Activated naive CD4-positive, alpha-beta T cell treated with anti-CD3 and anti-CD28 coated beads, Interleukin-2, amount 50 U/mL, for 72 hours (primary cell): Measurements from ENCODE around the gene SLC7A14. TPM values are rescaled to one million over a fixed set of nuclear protein-coding genes. Genes with fewer than 3 reads are reported as not detected.

Experiments
- ATAC-seq, 2 donors: fragments of 150-1000 bp; cut with Tn5 transposase; 2 replicates each; pipeline ENCODE4 v1.10.0; 2021; ENCODE audit warnings: mild to moderate bottlenecking in 2 of 2, moderate library complexity in 2 of 2
- DNase-seq, 2 donors: peaks; one replicate each; pipeline ENCODE4 v3.0.0; 2021 to 2022; ENCODE audit warnings: low spot score in 2 of 2
- H3K27ac Mint-ChIP-seq, 2 donors: one replicate each; pipeline ENCODE4 v1.8.0; 2022; ENCODE audit warnings: mild to moderate bottlenecking in 2 of 2, mixed read lengths in 2 of 2
- H3K36me3 Mint-ChIP-seq, 2 donors: one replicate each; pipeline ENCODE4 v1.8.0; 2022; ENCODE audit warnings: mixed read lengths in 2 of 2
- H3K9me3 Mint-ChIP-seq, 2 donors: one replicate each; pipeline ENCODE4 v1.8.0; 2022; ENCODE audit warnings: mixed read lengths in 2 of 2
- total RNA-seq, 2 donors: library from RNA; stranded (reverse); gene quantifications; one replicate each; pipeline ENCODE4 v1.2.3, GENCODE V29; 2022

The SLC7A14 gene
- total RNA-seq, 2 donors from 2014 or later: not detected

GRCh38 chr3:170475092-170475685 is 110.7 kb downstream of the SLC7A14 start:
- ATAC-seq (no peak), DNase-seq (no peak)
- H3K9me3 Mint-ChIP-seq: no peaks in the 10 kb centered on the region
- no peak overlapping the region for H3K27ac Mint-ChIP-seq
- no peaks in the 10 kb centered on the region for H3K36me3 Mint-ChIP-seq

- H3K36me3 Mint-ChIP-seq: no peaks in the 10 kb centered on the region
- no peak for DNase-seq
- H3K9me3 Mint-ChIP-seq: no peaks in the 10 kb centered on the region
- no peak overlapping the region for H3K27ac Mint-ChIP-seq
- ATAC-seq: no peak
These were observed 112.5 kb downstream of the SLC7A14 start for GRCh38 chr3:170473358-170473757.

DNA sequence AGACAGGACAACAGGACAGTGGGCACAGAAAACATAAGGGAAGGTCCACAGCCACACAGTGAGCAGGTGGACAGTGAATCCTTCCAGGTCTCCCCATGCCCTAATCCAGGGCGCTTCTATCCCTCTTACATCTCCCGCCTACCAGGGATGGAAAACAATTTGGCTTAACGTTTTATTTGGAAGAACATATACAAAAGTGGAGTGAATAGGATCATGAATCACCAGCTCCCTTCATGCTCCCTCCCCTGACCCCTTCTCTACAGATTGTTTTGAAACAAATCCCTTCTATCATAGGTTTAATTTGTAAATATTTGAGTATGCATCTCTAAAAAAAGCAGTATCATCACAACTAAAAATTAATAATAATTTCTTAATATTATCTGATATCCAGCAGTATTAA is 114.7 kb downstream of the SLC7A14 start:
- DNase-seq (no peak), ATAC-seq (no peak)
- Mint-ChIP-seq H3K27ac (no peak overlapping the region), H3K9me3 (no peaks in the 10 kb centered on the region), H3K36me3 (no peaks in the 10 kb centered on the region)

DNA sequence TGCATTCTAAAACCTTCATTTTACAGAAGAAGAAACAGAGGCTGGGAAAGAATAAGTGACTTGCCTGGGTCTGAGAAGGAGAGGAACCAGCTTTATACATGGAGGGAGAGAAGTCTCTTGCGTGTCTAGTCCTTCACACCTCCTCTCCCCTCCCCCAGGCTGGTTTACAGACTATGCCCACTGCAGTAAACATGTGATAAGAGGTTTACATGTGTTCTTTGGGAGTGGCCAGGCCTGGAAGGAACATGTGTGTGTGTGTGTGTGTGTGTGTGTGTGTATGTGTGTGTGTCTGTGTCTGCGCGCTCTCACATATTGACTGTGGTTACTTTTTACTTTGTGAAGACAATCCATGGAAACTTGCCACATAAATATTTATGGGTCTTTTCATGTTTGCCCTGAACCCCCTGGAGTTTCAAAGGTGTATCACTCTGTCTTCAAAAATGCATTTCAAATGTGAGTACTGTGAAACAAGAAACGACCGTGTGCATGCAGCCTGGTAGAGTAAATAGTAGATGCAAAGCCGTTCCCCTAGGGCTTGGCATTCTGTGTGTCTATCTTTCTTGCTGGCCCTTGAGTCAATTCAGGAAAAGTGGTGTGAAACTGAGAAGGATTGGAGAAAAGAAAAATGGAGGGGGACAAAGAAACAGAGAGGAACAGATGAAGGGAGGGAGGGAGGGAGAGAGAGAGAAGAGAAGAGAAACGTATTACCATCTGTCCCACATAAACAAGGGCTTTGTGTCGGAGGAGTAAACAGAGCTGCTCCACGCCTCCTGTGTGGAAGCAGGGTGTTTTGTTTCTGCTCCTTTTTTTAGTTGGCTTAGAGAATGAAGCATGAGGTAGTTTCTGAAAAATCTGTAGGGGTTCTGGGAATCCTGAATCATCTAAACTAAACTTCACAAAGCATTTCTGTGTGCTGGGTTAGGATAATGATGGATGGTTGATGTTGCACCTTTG is 115.5 kb downstream of the SLC7A14 start:
- DNase-seq (no peak), ATAC-seq (peak; percentile 11 to 35)
- Mint-ChIP-seq H3K27ac (no peak overlapping the region), H3K9me3 (no peaks in the 10 kb centered on the region), H3K36me3 (no peaks in the 10 kb centered on the region)

DNA sequence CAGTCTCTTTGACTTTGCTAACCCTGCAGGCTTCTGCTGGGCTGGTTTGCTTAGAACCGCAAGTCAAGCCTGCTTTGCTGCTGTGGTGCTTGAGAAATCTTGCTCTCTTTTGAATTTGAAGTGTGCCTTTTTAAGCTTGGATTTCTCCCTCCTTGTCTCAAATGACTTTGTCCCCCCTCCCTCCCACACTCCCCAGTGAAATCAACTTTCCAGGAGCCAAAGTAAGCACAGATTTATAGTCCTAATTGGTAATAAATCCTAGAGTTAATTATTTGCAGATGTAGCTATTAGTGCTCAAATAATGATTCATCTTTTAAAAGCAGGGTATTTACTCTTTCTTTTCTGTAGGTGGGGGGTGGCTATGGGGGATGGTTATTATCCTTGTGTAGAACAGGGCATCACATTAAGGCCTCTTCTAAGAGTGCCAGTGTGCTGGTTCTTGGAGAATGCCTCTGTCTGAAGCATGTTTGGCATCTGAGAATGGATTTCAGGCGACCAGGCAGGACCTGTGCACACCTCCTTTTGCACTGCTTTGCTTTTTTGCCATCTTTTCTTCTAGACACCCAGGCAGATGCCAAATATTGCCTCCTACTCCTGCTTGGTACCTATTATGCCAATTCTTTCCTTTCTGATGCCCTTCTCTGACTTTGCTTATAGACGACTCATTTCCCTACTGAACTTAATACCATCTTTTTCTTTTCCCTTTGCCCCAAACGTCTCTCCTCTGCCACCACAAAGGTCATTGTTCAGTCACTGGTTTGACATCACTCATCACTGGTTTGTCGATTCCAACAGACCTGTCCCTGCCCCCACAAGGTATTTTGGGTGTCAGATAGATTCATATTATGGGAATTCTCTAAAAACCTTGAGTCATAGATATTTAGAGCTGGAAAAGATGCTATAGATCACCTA is 116.5 kb downstream of the SLC7A14 start:
- ATAC-seq (peak in 1 of 2 donors; percentile 61), DNase-seq (no peak)
- Mint-ChIP-seq H3K36me3 (no peaks in the 10 kb centered on the region), H3K9me3 (no peaks in the 10 kb centered on the region), H3K27ac (no peak overlapping the region)

- Mint-ChIP-seq H3K27ac (no peak overlapping the region), H3K36me3 (no peaks in the 10 kb centered on the region), H3K9me3 (no peaks in the 10 kb centered on the region)
- no peak for DNase-seq
- ATAC-seq: no peak
These were observed 118.2 kb downstream of the SLC7A14 start for GRCh38 chr3:170467571-170468147.

DNA sequence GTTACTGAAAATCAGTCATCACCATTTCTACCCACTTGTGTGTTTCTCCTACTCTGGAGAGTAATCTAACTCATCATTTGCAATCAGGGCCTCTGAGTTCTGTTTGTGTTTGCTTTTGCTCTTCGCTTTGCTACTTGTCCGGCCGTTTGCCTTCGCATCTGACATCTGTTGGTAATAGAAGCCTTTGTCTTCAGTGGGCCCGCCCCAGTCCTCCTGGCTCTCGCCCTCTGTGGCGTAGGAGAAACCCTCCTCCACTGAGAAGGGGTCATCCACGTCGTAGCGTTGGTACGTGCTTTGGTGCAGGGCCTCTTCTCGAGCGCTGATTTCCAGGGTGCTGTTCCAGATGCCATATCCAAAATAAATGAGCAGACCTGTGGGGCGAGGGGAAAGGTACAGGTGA is 118.9 kb downstream of the SLC7A14 start:
- no peaks in the 10 kb centered on the region for H3K36me3 Mint-ChIP-seq
- H3K9me3 Mint-ChIP-seq: no peaks in the 10 kb centered on the region
- H3K27ac Mint-ChIP-seq: no peak overlapping the region
- DNase-seq: no peak
- no peak for ATAC-seq

DNA sequence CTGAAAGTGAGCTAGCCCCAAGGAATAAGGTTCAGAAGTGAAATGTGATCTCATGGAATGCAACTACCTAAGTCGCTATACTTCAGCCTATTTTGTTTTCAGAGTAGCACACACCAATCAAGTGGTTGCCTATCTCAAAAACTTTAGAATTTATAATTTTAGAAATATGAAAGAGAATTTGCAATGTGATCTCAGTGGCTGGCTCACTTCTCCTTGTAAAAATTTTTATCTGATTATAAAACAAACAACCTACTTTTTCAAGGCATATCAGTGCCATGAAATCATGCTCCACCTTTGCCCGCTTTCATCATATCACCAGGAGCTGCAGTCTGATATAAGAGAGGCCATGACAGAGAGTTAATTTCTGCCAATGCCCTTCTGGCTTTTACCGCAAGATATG is 119.9 kb downstream of the SLC7A14 start:
- no peak overlapping the region for H3K27ac Mint-ChIP-seq
- no peaks in the 10 kb centered on the region for H3K36me3 Mint-ChIP-seq
- ATAC-seq: no peak

GRCh38 chr3:170463011-170463410 is 122.9 kb downstream of the SLC7A14 start:
- ATAC-seq (no peak), DNase-seq (no peak)
- Mint-ChIP-seq H3K9me3 (no peaks in the 10 kb centered on the region), H3K36me3 (no peaks in the 10 kb centered on the region), H3K27ac (no peak overlapping the region)

More for the DNA sequence above, 119.9 kb downstream of the SLC7A14 start:
- H3K9me3 Mint-ChIP-seq: no peaks in the 10 kb centered on the region
- no peak for DNase-seq

DNA sequence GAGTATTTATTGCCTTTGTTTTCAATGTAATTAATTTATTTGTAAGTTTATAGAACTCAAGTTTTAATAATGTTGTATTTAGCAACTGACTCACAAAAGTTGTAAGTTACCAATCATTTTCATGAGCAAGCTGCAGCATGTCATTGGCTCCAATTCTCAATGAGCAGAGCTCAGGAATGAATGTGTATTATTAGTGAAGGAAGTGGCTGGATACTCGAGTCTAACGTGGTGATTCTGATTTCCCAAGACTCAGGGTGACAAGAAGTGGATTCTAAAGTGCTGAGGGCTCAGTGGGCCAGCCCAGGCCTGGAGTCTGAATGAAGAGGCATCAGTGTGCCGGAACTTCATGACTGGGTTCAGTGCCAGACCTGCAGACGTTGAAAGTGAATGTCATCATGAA is 127.6 kb downstream of the SLC7A14 start:
- H3K36me3 Mint-ChIP-seq: no peaks in the 10 kb centered on the region
- no peak for DNase-seq
- ATAC-seq: no peak
- H3K27ac Mint-ChIP-seq: no peak overlapping the region
- H3K9me3 Mint-ChIP-seq: no peaks in the 10 kb centered on the region

GRCh38 chr3:170454509-170454908 is 131.4 kb downstream of the SLC7A14 start:
- no peaks in the 10 kb centered on the region for H3K36me3 Mint-ChIP-seq

GRCh38 chr3:170450039-170450438 is 135.8 kb downstream of the SLC7A14 start:
- DNase-seq: no peak
- Mint-ChIP-seq H3K27ac (no peak overlapping the region), H3K36me3 (no peaks in the 10 kb centered on the region), H3K9me3 (no peaks in the 10 kb centered on the region)
- no peak for ATAC-seq

More at GRCh38 chr3:170454509-170454908, 131.4 kb downstream of the SLC7A14 start:
- no peak overlapping the region for H3K27ac Mint-ChIP-seq
- no peaks in the 10 kb centered on the region for H3K9me3 Mint-ChIP-seq
- DNase-seq (no peak), ATAC-seq (no peak)

DNA sequence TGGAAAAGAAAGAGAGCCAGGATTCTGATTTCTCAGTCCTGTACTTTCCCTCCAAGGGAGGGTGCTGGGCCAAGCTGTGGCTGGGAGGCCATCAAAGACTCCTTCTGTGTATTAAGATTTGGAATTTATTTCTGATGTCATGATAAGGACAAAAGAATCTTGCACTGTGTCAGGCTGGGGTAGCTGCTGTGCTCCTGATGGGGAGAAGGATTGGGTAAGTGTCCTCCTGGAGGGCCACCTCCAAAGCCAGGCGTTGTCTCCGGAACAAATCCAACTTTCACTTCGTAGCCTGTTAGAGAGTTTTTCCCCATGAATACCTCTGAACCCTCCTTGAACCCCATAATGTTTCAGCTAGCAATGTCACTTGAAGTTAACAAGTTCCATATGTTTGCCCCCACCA is 137.3 kb downstream of the SLC7A14 start:
- DNase-seq (no peak), ATAC-seq (no peak)
- H3K9me3 Mint-ChIP-seq: no peaks in the 10 kb centered on the region
- no peaks in the 10 kb centered on the region for H3K36me3 Mint-ChIP-seq
- H3K27ac Mint-ChIP-seq: no peak overlapping the region

DNA sequence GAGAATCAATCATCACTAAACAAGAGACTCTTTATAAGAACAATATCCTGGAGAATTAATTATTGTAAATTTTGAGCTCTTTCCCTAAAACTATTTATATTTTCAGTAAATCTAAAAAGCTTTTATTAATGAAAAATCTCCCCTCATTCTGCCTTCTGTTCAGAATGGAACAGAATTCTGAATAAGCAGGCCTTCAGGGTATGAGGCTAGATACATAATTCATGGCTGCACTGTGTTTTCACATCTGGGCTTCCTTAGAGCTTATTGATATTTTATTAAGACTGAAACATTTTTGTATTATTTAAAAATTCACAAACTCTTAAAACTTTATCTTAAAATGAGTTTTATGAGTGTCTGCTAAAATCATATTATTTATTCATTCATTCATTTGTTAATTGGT is 142.4 kb downstream of the SLC7A14 start:
- no peak overlapping the region for H3K27ac Mint-ChIP-seq
- no peaks in the 10 kb centered on the region for H3K9me3 Mint-ChIP-seq
- no peaks in the 10 kb centered on the region for H3K36me3 Mint-ChIP-seq
- ATAC-seq (no peak), DNase-seq (no peak)

- Mint-ChIP-seq H3K36me3 (no peaks in the 10 kb centered on the region), H3K9me3 (no peaks in the 10 kb centered on the region), H3K27ac (no peak overlapping the region)
- no peak for DNase-seq
- ATAC-seq: no peak
These were observed 142.9 kb downstream of the SLC7A14 start for GRCh38 chr3:170442947-170443346.

- DNase-seq (no peak), ATAC-seq (no peak)
- Mint-ChIP-seq H3K9me3 (no peaks in the 10 kb centered on the region), H3K27ac (no peak overlapping the region), H3K36me3 (no peaks in the 10 kb centered on the region)
These were observed 144.5 kb downstream of the SLC7A14 start for GRCh38 chr3:170441412-170441811.

DNA sequence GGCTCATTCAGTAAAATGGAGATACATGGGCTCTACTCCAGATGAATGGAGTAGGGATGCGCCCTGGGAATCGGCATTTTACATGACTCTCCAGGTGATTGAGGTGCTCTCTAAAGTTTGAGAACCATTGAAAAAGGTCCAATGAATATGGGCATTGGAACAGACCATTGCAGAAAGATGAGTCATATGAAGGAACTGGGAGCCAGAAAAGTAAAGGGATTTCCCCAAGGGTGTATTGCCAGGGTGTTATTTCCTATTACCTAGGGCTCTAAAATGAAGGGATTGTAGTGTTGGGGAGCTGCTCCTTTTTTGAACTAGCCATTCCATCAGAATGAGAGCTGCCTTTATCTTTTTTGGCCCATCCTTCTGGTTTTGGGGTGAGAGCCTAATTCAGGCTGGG is 145.5 kb downstream of the SLC7A14 start:
- Mint-ChIP-seq H3K27ac (no peak overlapping the region), H3K9me3 (no peaks in the 10 kb centered on the region), H3K36me3 (no peaks in the 10 kb centered on the region)
- no peak for DNase-seq
- ATAC-seq: peak; percentile 68 to 86
